K562 (cell line): ENCODE measurements around the gene UNC93B1. TPM values are rescaled to one million over a fixed set of nuclear protein-coding genes. Genes with fewer than 3 reads are reported as not detected.

Source experiments
- BMI1 ChIP-seq: fragments of 150-350 bp; IDR thresholded peaks from 2 replicates; pipeline ENCODE4 v1.6.1; 2014; ENCODE audit warnings: low read length
- FOXK2 ChIP-seq, 2 experiments: fragments of 450-650 bp; IDR thresholded peaks in 1 of 2; conservative IDR thresholded peaks in 1 of 2; 2 replicates each; pipeline ENCODE4 v1.6.1; 2016; ENCODE audit warnings: low read depth in 2 of 2, mild to moderate bottlenecking in 1 of 2
- HDAC1 ChIP-seq, 2 experiments: fragments of 450-650 bp; IDR thresholded peaks; 2 replicates each; pipeline ENCODE4 v1.6.1; 2016 to 2017; ENCODE audit warnings: inconsistent platforms in 1 of 2, mild to moderate bottlenecking in 1 of 2, moderate library complexity in 1 of 2
- LARP7 ChIP-seq: fragments of 450-650 bp; IDR thresholded peaks from 2 replicates; pipeline ENCODE4 v1.6.1; 2016
- NR2C2 ChIP-seq, 2 experiments: fragments of 200-800 bp in 1 of 2; sonication (Bioruptor generic) in 1 of 2; sonication (generic) in 1 of 2; formaldehyde crosslinking in 1 of 2; IDR thresholded peaks; 2 replicates each; pipeline versions ENCODE4 v1.6.1 to v1.8.0; 2016 to 2022; ENCODE audit warnings: mild to moderate bottlenecking in 1 of 2, missing compliant biosample characterization in 1 of 2, missing genetic modification characterization in 1 of 2, missing genetic modification reagents in 1 of 2
- PKNOX1 ChIP-seq: fragments of 450-650 bp; IDR thresholded peaks from 2 replicates; pipeline ENCODE4 v1.6.1; 2016
- POLR2H ChIP-seq: IDR thresholded peaks from 2 replicates; pipeline ENCODE4 v1.6.1; 2016; ENCODE audit warnings: missing genetic modification characterization, low read depth, mild to moderate bottlenecking, control low read depth, missing compliant biosample characterization, moderate library complexity
- ZEB2 ChIP-seq: fragments of 450-650 bp; IDR thresholded peaks from 2 replicates; pipeline ENCODE4 v1.6.1; 2016
- ZNF12 ChIP-seq: sonication (generic); formaldehyde crosslinking; IDR thresholded peaks from 2 replicates; pipeline ENCODE4 v1.4.0; 2020; ENCODE audit warnings: mild to moderate bottlenecking, missing genetic modification reagents
- ZNF23 ChIP-seq: fragments of 250-450 bp; sonication (Bioruptor Pico); IDR thresholded peaks from 2 replicates; pipeline ENCODE4 v1.4.0; 2020; ENCODE audit warnings: mild to moderate bottlenecking
- ZNF318 ChIP-seq, 2 experiments: fragments of 450-650 bp; IDR thresholded peaks; 2 replicates each; pipeline ENCODE4 v1.6.1; 2016; ENCODE audit warnings: mild to moderate bottlenecking in 2 of 2, borderline replicate concordance in 1 of 2, low read depth in 1 of 2, moderate library complexity in 1 of 2
- ZNF398 ChIP-seq: fragments of 250-450 bp; sonication (Bioruptor Pico); IDR thresholded peaks from 2 replicates; pipeline ENCODE4 v1.8.0; 2021; ENCODE audit warnings: moderate library complexity, mild to moderate bottlenecking, inconsistent platforms
- polyA plus RNA-seq, 8 experiments: library from polyadenylated mRNA; depleted of rRNA in 4 of 8; stranded (reverse) in 5 of 8; unstranded in 3 of 8; fragments of >200 nt; fragmentation: Nextera tagmentation in 2 of 8; fragmentation: Illumina TruSeq in 1 of 8; extraction: Ambion mirVana in 2 of 8; extraction: Trizol in 1 of 8; gene quantifications; 2 replicates each; pipeline versions ENCODE4 v1.2.1 to v1.2.3, GENCODE V29; 2011 to 2014; ENCODE audit warnings: inconsistent platforms in 1 of 8, missing spikeins in 1 of 8
- total RNA-seq, 7 experiments: library from RNA; depleted of rRNA in 6 of 7; stranded (reverse); fragments of >200 nt in 6 of 7; fragmentation: Illumina TruSeq in 2 of 7; extraction: Trizol in 2 of 7; gene quantifications; 2 replicates each; pipeline versions ENCODE4 v1.2.1 to v1.2.3, GENCODE V29; 2011 to 2021; ENCODE audit warnings: low replicate concordance in 1 of 7
- TF ChIP-seq, protein P1 (sequence below), 3 experiments: fragments of 200-800 bp in 1 of 3; sonication (Bioruptor generic) in 1 of 3; sonication (generic) in 1 of 3; formaldehyde crosslinking in 1 of 3; IDR thresholded peaks; 2 replicates each; pipeline versions ENCODE4 v1.6.1 to v1.8.0; 2016 to 2022; ENCODE audit warnings: mild to moderate bottlenecking in 2 of 3, missing compliant biosample characterization in 2 of 3, missing genetic modification characterization in 2 of 3, missing genetic modification reagents in 1 of 3

The UNC93B1 gene
- total and polyA plus RNA-seq, 9 of the 15 experiments (the other 6 are each of a cell fraction or from before 2014, with no cell fraction given): 0.10 to 13.6 (median 6.5) TPM

GRCh38 chr11:68043349-68044144 lies 39.6 kb upstream of the UNC93B1 start (continued):
- TF ChIP-seq ZNF398 (CRISPR knock-in tag): no peak
- TF ChIP-seq, protein P1, sequence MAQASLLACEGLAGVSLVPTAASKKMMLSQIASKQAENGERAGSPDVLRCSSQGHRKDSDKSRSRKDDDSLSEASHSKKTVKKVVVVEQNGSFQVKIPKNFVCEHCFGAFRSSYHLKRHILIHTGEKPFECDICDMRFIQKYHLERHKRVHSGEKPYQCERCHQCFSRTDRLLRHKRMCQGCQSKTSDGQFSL (CRISPR knock-in tag; IDR thresholded peaks at IDR 0.05): peak; percentile 49; the same call in 1 of the 2 replicates
- TF ChIP-seq, protein P1 (tag; IDR thresholded peaks at IDR 0.05): peak in 1 of 2 experiments; percentile 16; a peak in 1 of 4 replicates
- no peak for TF ChIP-seq ZNF12
- peak; percentile 79 for TF ChIP-seq NR2C2 (CRISPR knock-in tag; IDR thresholded peaks at IDR 0.05)
- peak; percentile 78 for TF ChIP-seq NR2C2 (tag; IDR thresholded peaks at IDR 0.05)
- TF ChIP-seq ZNF318 (IDR thresholded peaks at IDR 0.05; ENCODE audit: borderline replicate concordance in 1 of 2, low read depth in 1 of 2): no peak
- peak in 1 of 2 experiments; percentile 86; a peak in 2 of 4 replicates for TF ChIP-seq HDAC1 (IDR thresholded peaks at IDR 0.05)
- peak in 1 of 2 experiments; percentile 32; a peak in 1 of 4 replicates for TF ChIP-seq FOXK2 (conservative IDR thresholded peaks at IDR 0.05 in 1 of 2, IDR thresholded peaks at IDR 0.05 in 1 of 2; ENCODE audit: low read depth in 2 of 2)
- TF ChIP-seq BMI1: no peak
- no peak for TF ChIP-seq ZEB2
- no peak for TF ChIP-seq ZNF23
- TF ChIP-seq LARP7: no peak
- no peak for TF ChIP-seq POLR2H (tag)
- peak; percentile 50 for TF ChIP-seq PKNOX1
